HuH-7.5 (cell line): Measurements from ENCODE around the gene LHCGR.
"Not testable (repeated sequence)": the region's sequence is repeated elsewhere in the genome, so short reads cannot be mapped to it uniquely, and the experiment has no call there.

Experiments used
- DNase-seq: peaks from one replicate; pipeline ENCODE4 v3.0.0; 2011; ENCODE audit warnings: low spot score

The LHCGR gene

DNA sequence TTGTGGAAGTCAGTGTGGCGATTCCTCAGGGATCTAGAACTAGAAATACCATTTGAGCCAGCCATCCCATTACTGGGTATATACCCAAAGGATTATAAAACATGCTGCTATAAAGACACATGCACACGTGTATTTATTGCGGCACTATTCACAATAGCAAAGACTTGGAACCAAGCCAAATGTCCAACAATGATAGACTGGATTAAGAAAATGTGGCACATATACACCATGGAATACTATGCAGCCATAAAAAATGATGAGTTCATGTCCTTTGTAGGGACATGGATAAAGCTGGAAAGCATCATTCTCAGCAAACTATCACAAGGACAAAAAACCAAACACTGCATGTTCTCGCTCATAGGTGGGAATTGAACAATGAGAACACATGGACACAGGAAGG is 16.3 kb downstream of the LHCGR start:
- DNase-seq: not testable (repeated sequence)

DNA sequence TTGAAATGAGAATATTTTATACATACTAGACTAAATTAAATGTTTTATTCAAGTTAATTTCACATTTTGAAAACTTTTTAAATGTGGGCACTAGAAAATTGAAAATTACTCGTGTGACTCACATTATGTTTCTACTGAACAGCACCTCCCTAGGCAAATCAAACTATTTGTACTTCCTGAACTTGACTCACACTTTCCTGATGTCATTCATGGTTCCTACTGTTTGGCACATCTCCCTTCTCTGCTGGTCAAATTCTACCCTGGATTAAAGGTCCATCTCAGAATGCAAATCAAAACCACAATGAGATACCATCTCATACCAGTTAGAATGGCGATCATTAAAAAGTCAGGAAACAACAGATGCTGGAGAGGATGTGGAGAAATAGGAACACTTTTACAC is 16.7 kb downstream of the LHCGR start:
- DNase-seq: no peak

- no peak for DNase-seq
These were observed 19.3 kb downstream of the LHCGR start for GRCh38 chr2:48736251-48736650.

- no peak for DNase-seq
These were observed 20.8 kb downstream of the LHCGR start for GRCh38 chr2:48734576-48735303.

GRCh38 chr2:48733067-48733503 is 22.4 kb downstream of the LHCGR start:
- DNase-seq: no peak

GRCh38 chr2:48728840-48729239 is 26.7 kb downstream of the LHCGR start:
- no peak for DNase-seq

GRCh38 chr2:48728295-48728694 is 27.2 kb downstream of the LHCGR start:
- no peak for DNase-seq

DNA sequence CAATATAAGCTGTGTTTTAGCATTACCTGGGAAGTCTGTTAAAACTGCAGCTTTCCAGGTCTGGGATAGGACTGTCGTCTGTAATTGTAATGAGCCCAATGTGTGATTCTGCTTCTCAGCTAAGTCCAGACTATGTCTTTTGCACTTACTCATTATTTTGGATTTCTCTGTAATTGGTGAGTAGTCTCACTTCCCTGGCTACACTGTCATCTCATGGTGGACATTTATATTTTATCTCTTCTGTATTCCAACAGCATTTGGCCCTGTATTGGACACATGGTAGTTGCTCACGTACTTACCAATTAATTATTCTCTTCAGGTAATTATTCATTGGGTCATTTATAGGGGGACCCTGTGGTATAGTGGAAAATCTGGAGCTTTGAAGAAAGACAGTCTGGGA is 28.0 kb downstream of the LHCGR start:
- no peak for DNase-seq

GRCh38 chr2:48725696-48726494 is 29.6 kb downstream of the LHCGR start:
- DNase-seq: no peak

GRCh38 chr2:48724278-48724677 is 31.2 kb downstream of the LHCGR start:
- no peak for DNase-seq

DNA sequence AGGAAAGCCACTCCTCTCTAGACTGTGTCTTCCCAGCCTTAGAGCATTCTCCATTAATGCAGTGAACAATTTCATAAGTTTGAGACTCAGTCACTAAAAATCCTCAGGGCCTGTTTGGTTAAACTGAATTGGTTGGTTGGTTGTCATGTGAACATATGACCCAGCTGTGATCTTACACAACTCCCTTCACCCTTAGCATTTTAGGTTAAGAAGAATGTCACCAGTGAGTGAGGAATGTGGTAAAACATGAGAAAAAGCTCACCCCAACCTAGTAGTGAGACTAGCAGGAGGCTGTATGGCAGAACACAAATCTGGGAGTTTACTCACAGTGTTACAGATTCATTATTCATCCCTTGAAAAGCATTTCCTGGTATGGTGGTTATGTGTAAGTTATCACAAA is 32.4 kb downstream of the LHCGR start:
- DNase-seq: no peak

GRCh38 chr2:48722391-48722790 is 33.1 kb downstream of the LHCGR start:
- no peak for DNase-seq

DNA sequence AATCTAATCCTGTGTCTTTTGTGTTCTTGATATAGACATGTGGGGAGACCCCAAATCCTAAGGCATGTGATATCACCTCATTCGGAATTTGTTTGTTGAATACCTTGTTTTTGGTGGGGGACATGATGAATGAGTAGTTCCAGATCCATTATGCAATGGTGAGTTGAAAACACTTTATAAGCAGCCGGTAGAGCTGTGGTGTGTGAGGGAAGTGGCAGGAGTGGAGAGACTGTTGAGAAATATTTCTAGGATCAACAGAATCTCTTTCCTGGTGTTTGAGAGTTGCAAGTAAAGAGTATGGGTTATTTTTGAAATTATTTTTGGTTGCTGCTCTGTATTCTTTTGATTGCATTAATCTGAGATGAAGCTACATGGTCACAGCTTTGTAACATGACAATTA is 34.4 kb downstream of the LHCGR start:
- DNase-seq: no peak

DNA sequence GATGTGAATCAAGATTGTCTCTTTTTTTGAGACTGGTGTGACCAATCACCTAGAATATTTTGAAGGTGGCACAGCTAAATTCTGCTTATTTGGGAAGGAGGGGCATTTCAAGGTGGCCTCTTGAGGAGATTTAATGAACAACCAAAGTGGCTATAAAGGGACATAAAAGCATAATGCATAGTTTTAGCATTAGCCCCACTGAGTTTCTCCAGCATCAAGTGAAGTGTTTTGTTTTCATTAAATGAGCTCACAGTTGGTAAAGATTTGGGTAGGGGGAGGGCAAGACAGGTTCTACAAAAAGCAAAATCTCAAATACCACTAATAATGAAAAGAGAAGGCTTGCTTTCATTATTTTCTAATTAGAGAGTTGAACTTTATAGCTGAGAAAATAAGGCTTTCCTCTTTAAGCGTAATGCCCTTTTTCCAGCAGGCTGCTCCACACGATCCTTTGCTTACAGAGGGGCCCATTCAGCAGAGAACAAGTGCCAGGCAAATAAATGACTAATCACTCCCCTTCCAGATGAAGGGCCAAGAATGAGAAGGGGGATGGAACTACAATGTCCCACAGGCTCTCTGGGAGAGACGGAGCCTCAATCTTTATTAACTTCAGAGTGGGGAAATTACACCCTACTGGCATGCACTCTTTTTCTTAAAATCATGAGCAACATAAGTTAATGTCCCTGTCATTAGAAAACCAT is 35.9 kb downstream of the LHCGR start:
- no peak for DNase-seq

GRCh38 chr2:48717846-48718245 is 37.7 kb downstream of the LHCGR start:
- no peak for DNase-seq

- DNase-seq: no peak
These were observed 39.6 kb downstream of the LHCGR start for GRCh38 chr2:48715956-48716355.

DNA sequence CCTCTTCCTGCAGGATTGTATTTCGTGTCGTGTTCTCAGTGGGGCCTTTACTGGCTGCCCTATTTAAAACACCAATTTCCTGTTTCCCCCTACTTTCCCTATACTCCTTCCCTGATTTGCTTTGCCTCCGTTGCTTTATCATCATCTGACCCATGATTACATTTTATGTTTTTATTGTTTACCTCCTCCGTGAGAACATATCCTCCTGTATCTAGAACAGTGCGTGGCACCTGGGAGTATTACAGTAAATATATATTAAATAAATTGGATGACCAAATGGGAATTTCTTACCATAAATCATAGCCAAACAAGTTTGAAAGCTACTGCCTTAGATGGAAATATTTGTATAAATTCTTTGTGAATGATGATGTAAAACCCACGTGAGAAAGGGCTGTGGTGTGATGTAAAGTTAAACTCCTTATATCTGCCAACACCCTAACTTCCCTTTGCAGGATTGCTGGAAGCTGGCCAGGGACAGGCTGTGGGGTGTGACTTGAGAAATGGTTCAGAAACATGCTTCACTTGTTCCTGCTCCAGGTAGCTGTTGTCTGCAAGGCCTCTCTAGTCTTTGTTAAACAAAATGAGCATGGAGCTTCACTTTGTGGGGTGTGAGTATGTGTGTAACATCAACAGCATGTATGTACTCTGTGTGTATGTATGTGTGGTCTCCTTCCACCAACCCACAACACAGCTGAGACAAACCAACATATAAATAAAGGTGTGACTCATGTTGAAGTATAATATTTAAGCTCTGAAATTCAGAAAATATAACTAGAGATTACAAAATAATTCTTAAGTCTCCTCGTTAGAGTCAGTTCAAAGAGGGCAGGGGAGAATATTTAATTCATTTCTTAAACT is 40.3 kb downstream of the LHCGR start:
- no peak for DNase-seq

DNA sequence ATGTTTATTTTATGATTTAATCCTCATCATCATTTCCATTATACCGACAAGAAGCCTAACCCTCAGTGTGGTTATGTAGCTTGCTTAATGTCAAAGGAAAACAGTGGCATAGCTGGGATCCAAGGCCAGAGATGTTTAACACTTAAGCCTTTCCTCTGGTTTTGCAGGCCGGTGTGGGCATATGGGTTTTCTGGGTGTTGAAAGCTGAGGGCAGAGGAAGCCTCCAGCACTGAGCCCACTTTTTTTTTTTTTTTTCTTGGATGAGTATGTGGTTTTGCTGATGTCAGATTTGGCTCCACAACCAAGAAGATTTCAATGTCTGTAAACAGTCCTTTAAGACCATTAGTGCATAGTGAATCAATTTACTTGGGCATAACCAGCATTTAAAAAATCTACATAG is 41.3 kb downstream of the LHCGR start:
- DNase-seq: no peak

- DNase-seq: no peak
These were observed 41.9 kb downstream of the LHCGR start for GRCh38 chr2:48713647-48714046.

GRCh38 chr2:48712151-48712550 is 43.4 kb downstream of the LHCGR start:
- no peak for DNase-seq

- DNase-seq: no peak
These were observed 44.2 kb downstream of the LHCGR start for GRCh38 chr2:48711343-48711742.
